SU-DHL-6 (cell line): ENCODE results near the gene PSMC3IP.

Experiments
- H2AFZ ChIP-seq: fragments of 200-600 bp; sonication (generic); 2 replicates; pipeline ENCODE4 v1.6.1; 2014; ENCODE audit warnings: low read depth, mild to moderate bottlenecking, moderate library complexity, mixed read lengths, antibody characterized with exemption, low read length; ENCODE audit not compliant: severe bottlenecking
- H3F3A ChIP-seq: fragments of 200-600 bp; shearing (Covaris generic); 2 replicates; pipeline ENCODE4 v1.6.0; 2016; ENCODE audit warnings: antibody characterized with exemption, mild to moderate bottlenecking; ENCODE audit not compliant: insufficient read depth
- H3K27ac ChIP-seq: fragments of 200-600 bp; sonication (generic); 2 replicates; pipeline ENCODE4 v1.5.1; 2016; ENCODE audit warnings: low read depth, mild to moderate bottlenecking, low read length, moderate library complexity, mixed read lengths
- H3K27me3 ChIP-seq: fragments of 200-600 bp; sonication (generic), shearing (Covaris generic); 2 replicates; pipeline ENCODE4 v1.6.0; 2014; ENCODE audit warnings: mild to moderate bottlenecking, low read length
- H3K36me3 ChIP-seq: fragments of 200-600 bp; sonication (generic); 2 replicates; pipeline ENCODE4 v1.6.1; 2014; ENCODE audit warnings: mild to moderate bottlenecking, low read length, mixed read lengths
- H3K4me2 ChIP-seq: fragments of 300-600, 200-600 bp; shearing (Covaris generic), sonication (generic); 2 replicates; pipeline ENCODE4 v1.6.0; 2014; ENCODE audit warnings: low read length, low read depth, mild to moderate bottlenecking; ENCODE audit not compliant: poor library complexity, severe bottlenecking
- H3K4me3 ChIP-seq: fragments of 200-600 bp; sonication (generic); 2 replicates; pipeline ENCODE4 v1.5.1; 2014; ENCODE audit warnings: antibody characterized with exemption, low read length, mild to moderate bottlenecking, mixed read lengths; ENCODE audit not compliant: insufficient read depth, poor library complexity, severe bottlenecking
- H3K79me2 ChIP-seq: fragments of 200-600 bp; sonication (generic); 2 replicates; pipeline ENCODE4 v1.6.1; 2014; ENCODE audit warnings: mild to moderate bottlenecking, low read length, moderate library complexity; ENCODE audit not compliant: insufficient read depth
- H3K9ac ChIP-seq: fragments of 200-600 bp; sonication (generic); 2 replicates; pipeline ENCODE4 v1.7.0; 2014; ENCODE audit warnings: mild to moderate bottlenecking, low read length
- H3K9me2 ChIP-seq: fragments of 200-600 bp; sonication (generic); replicated peaks from 2 replicates; pipeline ENCODE4 v1.6.1; 2014; ENCODE audit warnings: low read length; ENCODE audit not compliant: insufficient read depth
- H3K9me3 ChIP-seq: fragments of 200-600 bp; sonication (generic); 2 replicates; pipeline ENCODE4 v1.6.1; 2014; ENCODE audit warnings: low read length, mixed read lengths; ENCODE audit not compliant: insufficient read depth
- H4K20me1 ChIP-seq: fragments of 200-600 bp; sonication (generic); 2 replicates; pipeline ENCODE4 v1.6.1; 2014; ENCODE audit warnings: low read depth, mild to moderate bottlenecking, antibody characterized with exemption, low read length, moderate library complexity, mixed read lengths
- EZH2phosphoT487 ChIP-seq: fragments of 200-600 bp; sonication (generic), shearing (Covaris generic); conservative IDR thresholded peaks from 2 replicates; pipeline ENCODE4 v1.6.1; 2018; ENCODE audit warnings: mild to moderate bottlenecking, antibody characterized with exemption, low read length, moderate library complexity, mixed read lengths
- TF ChIP-seq, protein P1 (sequence below): fragments of 200-600 bp; sonication (generic); IDR thresholded peaks from one replicate; pipeline ENCODE4 v1.5.1; 2017; ENCODE audit warnings: antibody characterized with exemption, mild to moderate bottlenecking, low read length, moderate library complexity; ENCODE audit not compliant: insufficient read depth, poor library complexity, severe bottlenecking

The PSMC3IP gene

DNA sequence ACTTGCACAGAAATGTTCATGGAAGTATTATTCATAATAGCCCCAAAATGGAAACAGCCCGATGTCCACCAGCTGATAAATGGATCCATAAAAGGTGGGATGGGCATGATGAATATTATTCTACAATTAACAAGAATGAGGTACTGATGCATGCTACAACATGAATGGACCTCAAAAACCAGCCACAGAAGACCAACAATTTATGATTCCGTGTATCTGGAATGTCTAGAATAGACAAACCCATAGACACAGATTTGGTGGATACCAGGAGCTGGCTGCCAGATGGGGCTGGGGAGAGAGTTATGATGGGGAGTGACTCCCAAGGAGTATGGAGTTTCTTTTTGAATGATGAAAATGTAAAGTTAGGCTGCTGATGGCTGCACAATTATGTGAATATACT is 52.3 kb downstream of the PSMC3IP start:
- Histone ChIP-seq H3F3A (peaks cover 3% of the 10 kb centered on the region; the same call in 1 of the 2 replicates), H3K27ac (no peak overlapping the region)

DNA sequence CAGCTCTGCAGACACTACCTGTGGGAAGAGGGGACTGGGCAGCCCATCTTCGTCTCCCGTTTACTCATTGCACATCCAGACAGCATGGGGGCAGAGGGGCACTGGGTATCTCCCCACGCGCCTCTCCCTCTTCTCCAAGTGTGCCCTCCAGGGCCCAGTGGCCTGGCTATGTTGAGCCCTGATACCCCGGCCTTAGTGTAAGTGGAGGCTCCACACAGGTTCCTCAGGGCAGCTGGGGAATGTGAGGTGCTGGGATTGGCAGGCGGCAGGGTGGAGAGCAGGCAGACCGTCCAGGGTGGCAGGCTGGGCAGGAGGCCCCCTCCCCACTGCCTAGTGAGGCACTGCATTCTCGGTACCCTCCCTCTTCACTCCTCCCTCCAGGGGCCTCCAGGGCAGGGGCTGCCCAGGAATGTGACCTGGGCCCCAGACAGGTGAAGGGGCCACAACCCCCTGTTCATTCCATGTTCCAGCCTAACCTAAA is 54.7 kb downstream of the PSMC3IP start:
- Histone ChIP-seq H3K27me3 (no peaks in the 10 kb centered on the region), H3K79me2 (no peaks in the 10 kb centered on the region), H3K9ac (no peak overlapping the region), H3K4me2 (no peak overlapping the region), H4K20me1 (no peaks in the 10 kb centered on the region), H3K27ac (no peak overlapping the region), H3K9me3 (no peaks in the 10 kb centered on the region), H3K9me2 (no peaks in the 10 kb centered on the region), H2AFZ (no peak overlapping the region), H3K36me3 (no peaks in the 10 kb centered on the region), H3F3A (no peaks in the 10 kb centered on the region), H3K4me3 (no peak overlapping the region)
- TF ChIP-seq, protein P1, sequence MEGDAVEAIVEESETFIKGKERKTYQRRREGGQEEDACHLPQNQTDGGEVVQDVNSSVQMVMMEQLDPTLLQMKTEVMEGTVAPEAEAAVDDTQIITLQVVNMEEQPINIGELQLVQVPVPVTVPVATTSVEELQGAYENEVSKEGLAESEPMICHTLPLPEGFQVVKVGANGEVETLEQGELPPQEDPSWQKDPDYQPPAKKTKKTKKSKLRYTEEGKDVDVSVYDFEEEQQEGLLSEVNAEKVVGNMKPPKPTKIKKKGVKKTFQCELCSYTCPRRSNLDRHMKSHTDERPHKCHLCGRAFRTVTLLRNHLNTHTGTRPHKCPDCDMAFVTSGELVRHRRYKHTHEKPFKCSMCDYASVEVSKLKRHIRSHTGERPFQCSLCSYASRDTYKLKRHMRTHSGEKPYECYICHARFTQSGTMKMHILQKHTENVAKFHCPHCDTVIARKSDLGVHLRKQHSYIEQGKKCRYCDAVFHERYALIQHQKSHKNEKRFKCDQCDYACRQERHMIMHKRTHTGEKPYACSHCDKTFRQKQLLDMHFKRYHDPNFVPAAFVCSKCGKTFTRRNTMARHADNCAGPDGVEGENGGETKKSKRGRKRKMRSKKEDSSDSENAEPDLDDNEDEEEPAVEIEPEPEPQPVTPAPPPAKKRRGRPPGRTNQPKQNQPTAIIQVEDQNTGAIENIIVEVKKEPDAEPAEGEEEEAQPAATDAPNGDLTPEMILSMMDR = no peak
- TF ChIP-seq EZH2phosphoT487 = no peak

More for the DNA sequence above, 52.3 kb downstream of the PSMC3IP start:
- H3K4me3 ChIP-seq = no peak overlapping the region
- no peak for TF ChIP-seq EZH2phosphoT487
- H3K79me2 ChIP-seq = no peaks in the 10 kb centered on the region
- no peaks in the 10 kb centered on the region for H3K9me2 ChIP-seq
- H2AFZ ChIP-seq = no peak overlapping the region
- H3K4me2 ChIP-seq = no peak overlapping the region
- H3K36me3 ChIP-seq = no peaks in the 10 kb centered on the region
- no peaks in the 10 kb centered on the region for H3K27me3 ChIP-seq
- H4K20me1 ChIP-seq = no peaks in the 10 kb centered on the region
- no peak overlapping the region for H3K9ac ChIP-seq
- no peaks in the 10 kb centered on the region for H3K9me3 ChIP-seq
